ENCODE measurements around the gene CLCNKA.

DNA sequence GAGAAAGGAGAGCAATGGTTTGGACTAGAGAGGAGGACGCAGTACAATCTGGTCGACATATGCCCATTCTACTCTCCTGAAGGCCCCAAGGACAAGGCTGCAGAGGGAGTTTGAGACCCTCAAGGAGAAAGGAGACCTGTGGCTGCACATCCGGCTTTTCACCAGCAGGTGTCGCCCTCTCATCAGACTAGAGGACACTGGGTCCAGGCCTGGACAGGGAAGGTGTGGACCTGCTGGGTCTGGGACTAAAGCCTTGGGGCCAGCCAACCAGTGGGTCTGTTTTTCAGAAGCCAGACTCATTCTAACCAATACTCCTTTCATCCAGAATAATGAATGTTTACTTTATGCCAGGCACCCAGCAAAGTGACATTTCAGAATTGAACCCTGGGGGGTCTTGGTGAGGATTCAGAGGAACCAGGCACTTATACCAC, 12.8 kb upstream of the CLCNKA start:
- no peak for TF ChIP-seq ZNF274 (IDR thresholded peaks at IDR 0.05; ENCODE audit: low read depth, low read length)
- no peak for TF ChIP-seq YY1 (IDR thresholded peaks at IDR 0.05; ENCODE audit: insufficient read depth, insufficient read length)
